Measurements from ENCODE around the gene SRPK3.

The SRPK3 gene

DNA sequence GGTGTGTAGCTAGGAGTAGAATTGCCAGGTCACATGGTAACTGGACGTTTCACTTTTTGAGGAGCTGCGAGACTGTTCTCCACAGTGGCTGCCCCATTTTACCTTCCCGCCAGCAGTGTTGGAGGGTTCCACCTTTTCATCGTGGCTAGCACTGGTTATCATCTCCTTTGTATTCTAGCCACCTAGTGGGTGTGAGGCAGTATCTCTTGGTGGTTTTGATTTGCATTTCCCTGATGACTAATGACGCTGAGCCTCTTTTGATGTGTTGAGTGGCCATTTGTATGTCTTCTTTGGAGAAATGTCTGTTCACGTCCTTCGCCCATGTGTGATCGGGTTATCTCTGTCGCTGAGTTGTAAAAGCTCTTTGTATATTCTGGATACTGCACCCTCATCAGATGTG is 45.6 kb upstream of the SRPK3 start:
- in situ Hi-C loops (cut with HindIII; ENCODE audit: low sequenced_read_pairs), result no loop called here
- no peak for DNase-seq (ENCODE audit: low read depth, low spot score)
- TF ChIP-seq, protein P1, sequence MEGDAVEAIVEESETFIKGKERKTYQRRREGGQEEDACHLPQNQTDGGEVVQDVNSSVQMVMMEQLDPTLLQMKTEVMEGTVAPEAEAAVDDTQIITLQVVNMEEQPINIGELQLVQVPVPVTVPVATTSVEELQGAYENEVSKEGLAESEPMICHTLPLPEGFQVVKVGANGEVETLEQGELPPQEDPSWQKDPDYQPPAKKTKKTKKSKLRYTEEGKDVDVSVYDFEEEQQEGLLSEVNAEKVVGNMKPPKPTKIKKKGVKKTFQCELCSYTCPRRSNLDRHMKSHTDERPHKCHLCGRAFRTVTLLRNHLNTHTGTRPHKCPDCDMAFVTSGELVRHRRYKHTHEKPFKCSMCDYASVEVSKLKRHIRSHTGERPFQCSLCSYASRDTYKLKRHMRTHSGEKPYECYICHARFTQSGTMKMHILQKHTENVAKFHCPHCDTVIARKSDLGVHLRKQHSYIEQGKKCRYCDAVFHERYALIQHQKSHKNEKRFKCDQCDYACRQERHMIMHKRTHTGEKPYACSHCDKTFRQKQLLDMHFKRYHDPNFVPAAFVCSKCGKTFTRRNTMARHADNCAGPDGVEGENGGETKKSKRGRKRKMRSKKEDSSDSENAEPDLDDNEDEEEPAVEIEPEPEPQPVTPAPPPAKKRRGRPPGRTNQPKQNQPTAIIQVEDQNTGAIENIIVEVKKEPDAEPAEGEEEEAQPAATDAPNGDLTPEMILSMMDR (IDR thresholded peaks at IDR 0.05; ENCODE audit: low read depth, low read length), result no peak
- no peak overlapping the region for H3K4me3 ChIP-seq (ENCODE audit: low read depth, low read length)

DNA sequence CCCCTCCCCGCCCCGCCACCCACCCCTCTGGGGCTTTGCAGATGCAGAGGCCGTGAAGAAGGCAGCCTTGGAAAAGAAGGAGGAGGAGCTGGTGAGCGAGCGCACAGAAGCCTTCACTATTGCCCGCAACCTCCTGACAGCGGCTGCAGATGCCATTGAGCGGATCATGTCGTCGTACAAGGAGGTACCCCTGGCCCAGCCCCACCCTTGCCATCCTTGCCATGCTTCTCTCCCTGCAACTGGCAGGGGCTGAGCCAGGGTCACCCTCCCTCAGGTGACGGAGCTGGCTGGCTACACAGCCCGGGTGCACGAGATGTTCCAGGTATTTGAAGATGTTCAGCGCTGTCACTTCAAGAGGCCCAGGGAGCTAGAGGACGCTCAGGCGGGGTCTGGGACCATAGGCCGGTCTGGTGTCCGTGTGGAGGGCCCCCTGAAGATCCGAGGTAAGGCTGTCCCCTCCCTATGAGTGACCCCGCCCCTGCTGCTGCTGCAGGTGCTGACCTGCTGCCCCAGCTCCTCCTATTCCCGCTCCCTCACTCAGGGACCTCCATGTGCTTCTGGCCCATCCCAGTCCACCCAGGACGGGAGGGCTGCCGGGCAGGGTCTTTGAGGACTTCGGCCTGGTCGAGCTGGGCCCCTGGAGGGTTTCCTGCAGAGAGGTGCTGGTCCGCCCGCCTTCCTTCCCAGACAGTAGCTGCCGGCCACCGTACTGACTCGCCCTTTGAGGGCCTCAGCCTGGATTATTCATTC is 44.6 kb upstream of the SRPK3 start:
- in situ Hi-C loops (cut with HindIII; ENCODE audit: low sequenced_read_pairs), result no loop called here
- TF ChIP-seq, protein P1 (IDR thresholded peaks at IDR 0.05; ENCODE audit: low read depth, low read length), result no peak
- DNase-seq (ENCODE audit: low read depth, low spot score), result no peak

DNA sequence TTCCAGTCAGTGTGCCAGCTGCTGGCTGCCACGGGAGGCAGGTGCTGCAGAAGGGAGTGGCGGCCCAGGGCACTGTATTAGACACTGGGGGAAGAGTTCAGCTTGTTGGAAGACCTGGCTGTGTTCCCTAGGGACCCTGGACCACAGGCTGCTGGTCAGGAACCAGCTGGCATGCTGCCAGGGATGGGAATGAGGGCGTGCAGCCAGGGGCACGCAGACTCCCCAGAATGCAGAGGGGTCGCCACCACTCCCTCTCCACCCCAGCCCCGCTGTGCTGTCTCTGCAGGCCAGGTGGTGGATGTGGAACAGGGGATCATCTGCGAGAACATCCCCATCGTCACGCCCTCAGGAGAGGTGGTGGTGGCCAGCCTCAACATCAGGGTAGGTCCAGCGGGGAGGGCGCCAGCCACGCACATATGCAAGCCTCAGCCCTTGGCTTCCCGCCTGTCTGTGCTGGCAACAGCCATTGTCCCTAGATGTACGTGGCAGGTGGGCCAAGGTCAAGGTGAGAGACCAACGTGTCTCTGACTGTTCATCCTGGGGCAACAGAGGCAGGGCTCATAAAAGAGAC is 43.9 kb upstream of the SRPK3 start:
- H3K4me3 ChIP-seq (ENCODE audit: low read depth, low read length), result no peak overlapping the region
- no peak for DNase-seq (ENCODE audit: low read depth, low spot score)
- in situ Hi-C loops (cut with HindIII; ENCODE audit: low sequenced_read_pairs), result no loop called here
- TF ChIP-seq, protein P1 (IDR thresholded peaks at IDR 0.05; ENCODE audit: low read depth, low read length), result no peak

More for the DNA sequence above, 44.6 kb upstream of the SRPK3 start:
- no peak overlapping the region for H3K4me3 ChIP-seq (ENCODE audit: low read depth, low read length)

DNA sequence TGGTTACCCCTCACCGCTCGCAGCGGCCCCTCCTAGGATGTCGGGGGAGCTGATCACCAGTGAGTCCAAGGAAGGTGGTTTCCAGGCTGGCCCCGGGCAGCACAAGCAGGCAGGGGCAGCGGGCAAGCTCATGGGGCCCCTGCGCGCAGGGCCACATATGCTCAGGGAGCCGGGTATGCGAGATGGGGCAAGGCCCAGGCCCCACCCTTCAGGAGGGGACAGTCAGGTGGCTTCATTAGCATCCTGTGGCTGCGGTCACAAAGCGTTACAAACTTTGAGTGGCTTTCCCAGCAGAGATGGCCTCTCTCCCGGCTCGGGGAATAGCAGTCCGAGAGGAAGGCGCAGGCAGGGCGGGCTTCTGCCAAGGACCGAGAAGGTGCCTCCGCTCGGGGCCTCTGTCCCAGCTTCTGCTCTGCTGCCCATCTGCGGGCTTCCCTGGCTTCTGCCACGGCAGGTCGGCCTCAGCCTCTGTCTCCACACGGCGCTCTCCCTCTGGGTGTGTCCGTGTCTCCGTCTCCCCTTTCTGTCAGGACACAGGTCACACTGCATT is 42.7 kb upstream of the SRPK3 start:
- TF ChIP-seq, protein P1 (IDR thresholded peaks at IDR 0.05; ENCODE audit: low read depth, low read length), result no peak
- in situ Hi-C loops (cut with HindIII; ENCODE audit: low sequenced_read_pairs), result no loop called here
- no peak for DNase-seq (ENCODE audit: low read depth, low spot score)

DNA sequence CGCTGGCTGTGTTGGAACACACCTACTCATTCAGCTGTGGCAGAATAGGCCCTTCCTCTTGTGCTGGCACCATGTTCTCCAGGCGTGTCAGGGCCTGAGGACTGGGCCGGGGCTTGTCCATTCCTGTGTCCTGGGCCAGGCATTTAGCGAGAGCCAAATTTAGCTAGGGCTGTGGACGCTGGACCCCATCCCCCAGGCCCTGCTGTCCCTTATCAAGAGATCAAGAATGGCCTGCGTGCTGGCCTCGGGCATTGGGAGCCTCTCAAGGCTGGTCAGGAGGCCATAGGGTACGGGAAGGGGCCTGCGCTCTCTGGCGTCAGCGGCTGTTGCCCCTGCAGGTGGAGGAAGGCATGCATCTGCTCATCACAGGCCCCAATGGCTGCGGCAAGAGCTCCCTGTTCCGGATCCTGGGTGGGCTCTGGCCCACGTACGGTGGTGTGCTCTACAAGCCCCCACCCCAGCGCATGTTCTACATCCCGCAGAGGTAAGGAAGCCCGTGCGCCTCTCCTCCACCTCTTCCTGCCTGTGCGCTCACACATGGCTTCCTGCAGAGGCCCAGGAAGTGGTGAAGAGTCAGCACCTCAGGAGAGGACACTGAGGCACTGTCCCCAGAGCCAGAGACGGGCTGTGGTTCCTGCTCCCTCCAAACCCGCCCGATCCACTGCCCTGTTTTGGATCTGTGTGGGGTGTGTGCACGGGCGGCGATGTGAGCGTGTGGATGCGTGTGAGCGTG is 40.9 kb upstream of the SRPK3 start:
- in situ Hi-C loops (cut with HindIII; ENCODE audit: low sequenced_read_pairs), result no loop called here
- DNase-seq (ENCODE audit: low read depth, low spot score), result no peak
- H3K4me3 ChIP-seq (ENCODE audit: low read depth, low read length), result no peak overlapping the region
- TF ChIP-seq, protein P1 (IDR thresholded peaks at IDR 0.05; ENCODE audit: low read depth, low read length), result no peak

More for the DNA sequence above, 42.7 kb upstream of the SRPK3 start:
- no peak overlapping the region for H3K4me3 ChIP-seq (ENCODE audit: low read depth, low read length)

DNA sequence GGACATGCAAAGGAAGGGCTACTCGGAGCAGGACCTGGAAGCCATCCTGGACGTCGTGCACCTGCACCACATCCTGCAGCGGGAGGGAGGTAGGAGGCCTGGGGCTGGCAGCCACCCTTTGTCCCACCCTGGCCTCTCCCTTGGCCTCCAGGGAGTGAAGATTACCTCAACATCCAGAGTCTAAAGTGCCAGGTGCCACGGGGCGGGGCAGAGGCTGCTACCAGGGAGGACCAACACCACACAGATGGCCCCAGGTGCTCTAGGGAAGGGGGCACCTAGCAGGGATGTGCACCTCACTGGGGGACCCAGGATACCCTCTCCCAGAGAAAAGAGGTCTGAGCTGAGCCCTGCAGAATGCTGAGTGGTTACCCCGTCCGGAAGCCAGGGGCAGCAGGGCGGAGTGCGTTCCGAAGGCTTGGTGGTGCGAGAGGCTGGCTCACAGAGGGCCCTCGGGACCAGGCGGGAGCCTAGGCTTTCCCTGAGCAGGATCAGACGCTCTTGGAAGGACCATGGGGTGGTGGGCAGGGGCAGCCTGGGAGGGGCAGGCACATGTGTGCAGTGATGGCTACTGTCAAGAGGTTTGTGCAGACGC is 40.1 kb upstream of the SRPK3 start:
- DNase-seq (ENCODE audit: low read depth, low spot score), result no peak
- TF ChIP-seq, protein P1 (IDR thresholded peaks at IDR 0.05; ENCODE audit: low read depth, low read length), result no peak
- in situ Hi-C loops (cut with HindIII; ENCODE audit: low sequenced_read_pairs), result no loop called here
- H3K4me3 ChIP-seq (ENCODE audit: low read depth, low read length), result no peak overlapping the region
